HG03097 (cell line): ENCODE data around the gene GYPA.
"Not testable (repeated sequence)": the region's sequence is repeated elsewhere in the genome, so short reads cannot be mapped to it uniquely, and the experiment has no call there.

Source experiments
- ATAC-seq: cut with Tn5 transposase; IDR thresholded peaks from one replicate; pipeline ENCODE4 v1.9.1; 2021; ENCODE audit not compliant: unreplicated experiment, low FRiP score

The GYPA gene

DNA sequence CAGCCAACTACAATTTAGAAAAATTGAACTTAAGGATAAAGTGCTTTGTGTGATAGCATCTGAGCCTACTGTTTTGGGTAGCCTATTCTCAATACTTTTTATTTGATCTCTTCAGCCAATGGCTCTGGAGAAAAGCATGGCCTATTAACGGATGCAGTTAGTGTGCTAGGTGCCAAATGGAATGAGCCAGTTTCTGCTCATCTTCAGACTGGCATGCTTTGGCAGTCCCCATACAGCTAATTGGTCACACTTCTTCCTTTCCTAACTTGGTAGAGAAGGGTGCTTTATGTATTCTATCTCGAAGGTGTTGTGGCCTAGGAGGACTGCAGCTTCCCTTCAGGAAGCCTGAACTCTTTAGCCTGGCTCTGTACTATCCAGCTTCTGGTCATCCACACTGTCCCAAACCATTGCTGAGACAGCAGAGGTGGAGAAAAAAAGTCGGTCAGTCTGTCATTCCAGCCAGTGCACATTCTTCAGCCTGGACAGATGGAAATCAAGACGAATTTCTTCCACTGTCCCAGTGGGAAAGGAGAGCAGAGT is 11.1 kb downstream of the GYPA start:
- not testable (repeated sequence) for ATAC-seq

DNA sequence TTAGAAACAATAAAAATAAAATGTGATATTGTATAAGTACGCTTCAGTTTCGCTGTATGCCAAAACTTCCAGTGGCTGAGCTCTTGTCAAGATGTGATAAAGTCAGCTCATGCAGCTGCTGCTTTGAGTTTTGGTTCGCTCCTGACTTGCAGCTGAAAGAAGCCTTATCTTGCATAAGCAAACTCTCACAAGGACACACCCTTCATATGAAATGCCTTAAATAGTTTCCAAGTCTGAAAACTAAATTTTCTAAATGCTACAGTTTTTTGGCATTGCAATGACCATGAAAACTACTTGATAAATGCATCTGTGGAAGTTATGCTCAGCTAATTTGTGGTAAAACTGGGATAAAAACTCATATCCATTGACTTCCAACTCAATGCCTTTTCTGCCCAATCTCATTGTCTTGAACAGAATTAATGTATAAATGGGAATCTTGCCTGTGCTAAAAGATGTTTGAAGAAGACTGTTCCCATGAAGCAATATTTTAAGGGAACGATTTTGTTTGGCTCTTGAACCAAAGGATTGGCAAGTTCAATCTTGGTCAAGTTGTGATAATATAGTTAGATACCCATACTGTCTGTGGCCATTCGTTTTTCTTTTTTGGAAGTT is 11.7 kb downstream of the GYPA start:
- ATAC-seq, result not testable (repeated sequence)

DNA sequence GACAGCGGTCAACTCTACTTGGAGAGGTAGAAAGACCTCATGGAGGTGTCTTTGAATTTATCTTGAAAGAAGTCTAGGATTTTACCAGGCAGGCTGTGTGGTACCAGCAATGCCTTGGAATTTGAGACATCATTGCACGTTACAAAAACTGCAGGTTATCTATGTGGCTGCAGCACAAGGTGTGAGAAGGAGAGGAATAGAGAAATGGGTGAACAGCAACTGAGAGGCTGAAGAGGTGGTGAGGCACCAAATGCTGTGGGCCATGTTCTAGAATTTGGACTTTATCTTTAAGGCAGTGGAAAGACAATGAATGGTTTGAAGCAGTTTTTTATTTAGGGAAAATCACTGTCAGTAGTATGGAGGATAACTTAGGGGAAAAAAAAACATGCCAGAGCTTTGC is 15.4 kb downstream of the GYPA start:
- ATAC-seq, result not testable (repeated sequence)

DNA sequence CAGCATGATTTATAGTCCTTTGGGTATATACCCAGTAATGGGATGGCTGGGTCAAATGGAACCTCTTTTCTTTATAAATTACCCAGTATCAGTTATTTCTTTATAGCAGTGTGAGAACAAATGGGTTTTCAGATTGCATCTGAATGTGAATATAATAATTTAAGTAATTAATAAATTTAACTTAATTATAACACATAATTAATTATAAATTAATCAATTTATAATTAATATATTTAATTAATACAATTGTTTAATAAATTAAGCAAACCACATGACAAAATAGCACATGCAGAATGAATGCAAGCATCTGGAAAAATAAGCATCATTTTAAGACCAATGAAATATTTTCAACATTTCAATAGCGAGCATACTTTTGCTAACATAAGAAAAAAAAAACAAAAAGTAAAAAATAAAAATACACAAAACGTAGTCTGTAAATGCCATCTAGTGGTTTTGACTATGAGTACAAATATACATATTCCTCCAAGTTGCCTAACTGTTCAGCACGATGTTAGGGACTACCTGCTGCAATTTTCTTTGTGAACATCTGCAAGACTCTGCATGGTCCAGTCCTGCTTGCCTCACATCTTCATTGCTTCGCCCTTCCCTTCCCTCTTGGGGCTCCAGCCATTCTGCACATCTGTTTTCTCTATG is 16.4 kb downstream of the GYPA start:
- ATAC-seq, result not testable (repeated sequence)

DNA sequence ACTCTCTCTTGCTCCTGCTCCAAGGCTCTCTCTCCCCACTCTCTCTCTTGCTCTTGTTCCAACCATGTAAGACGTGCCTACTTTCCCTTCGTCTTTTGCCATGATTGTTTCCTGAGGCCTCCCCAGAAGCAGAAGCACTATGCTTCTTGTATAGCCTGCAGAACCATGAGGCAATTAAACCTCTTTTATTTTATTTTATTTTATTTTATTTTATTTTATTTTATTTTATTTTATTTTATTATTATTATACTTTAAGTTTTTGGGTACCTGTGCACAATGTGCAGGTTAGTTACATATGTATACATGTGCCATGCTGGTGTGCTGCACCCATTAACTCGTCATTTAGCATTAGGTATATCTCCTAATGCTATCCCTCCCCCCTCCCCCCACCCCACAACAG is 17.2 kb downstream of the GYPA start:
- not testable (repeated sequence) for ATAC-seq

DNA sequence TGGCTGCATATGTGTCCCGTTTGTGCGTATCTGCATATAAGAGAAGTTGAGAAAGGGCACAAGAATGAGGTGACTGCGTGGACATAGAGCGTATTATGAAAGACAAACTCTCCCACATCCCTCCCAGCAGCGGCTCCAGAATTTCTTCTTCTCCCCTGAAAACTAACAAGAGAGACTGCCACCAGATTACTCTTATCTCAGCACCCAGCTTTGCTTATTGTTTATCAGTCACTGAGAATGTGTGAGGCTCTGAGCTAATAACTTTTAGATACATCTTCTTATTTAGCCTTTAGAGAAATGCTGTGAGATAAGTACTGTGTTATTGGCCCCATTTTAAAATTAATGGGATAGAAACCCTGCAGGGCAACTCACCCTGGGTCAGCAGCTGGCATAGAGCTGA is 20.8 kb downstream of the GYPA start:
- not testable (repeated sequence) for ATAC-seq

- ATAC-seq, result no peak
Observed at GRCh38 chr4:144115519-144115918, 25.0 kb downstream of the GYPA start.

GRCh38 chr4:144113546-144113945 is 27.0 kb downstream of the GYPA start:
- ATAC-seq, result no peak

GRCh38 chr4:144104509-144105130 is 35.9 kb downstream of the GYPA start:
- ATAC-seq, result no peak

DNA sequence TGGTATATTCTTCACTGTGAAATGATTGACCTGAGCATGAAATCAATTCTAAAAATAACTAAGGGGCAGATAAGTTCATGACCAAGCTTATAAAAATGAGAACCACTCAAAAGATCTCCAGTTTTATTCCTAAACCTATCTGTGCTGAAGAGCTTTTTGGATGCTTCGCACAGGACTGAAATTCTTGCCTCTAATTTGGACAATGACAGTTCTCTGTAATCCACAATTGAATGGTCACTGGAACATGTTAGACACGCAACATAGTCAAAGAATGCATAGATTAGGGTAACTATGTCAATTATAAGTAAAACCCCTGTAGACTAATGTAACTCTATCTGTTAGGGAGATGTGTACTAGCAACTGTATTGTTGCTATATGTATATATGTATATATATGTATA is 42.7 kb downstream of the GYPA start:
- ATAC-seq, result not testable (repeated sequence)

GRCh38 chr4:144093995-144094394 is 46.5 kb downstream of the GYPA start:
- not testable (repeated sequence) for ATAC-seq

- ATAC-seq, result not testable (repeated sequence)
Observed at GRCh38 chr4:144091181-144091580, 49.3 kb downstream of the GYPA start.

- no peak for ATAC-seq
Observed at GRCh38 chr4:144090744-144091143, 49.8 kb downstream of the GYPA start.

DNA sequence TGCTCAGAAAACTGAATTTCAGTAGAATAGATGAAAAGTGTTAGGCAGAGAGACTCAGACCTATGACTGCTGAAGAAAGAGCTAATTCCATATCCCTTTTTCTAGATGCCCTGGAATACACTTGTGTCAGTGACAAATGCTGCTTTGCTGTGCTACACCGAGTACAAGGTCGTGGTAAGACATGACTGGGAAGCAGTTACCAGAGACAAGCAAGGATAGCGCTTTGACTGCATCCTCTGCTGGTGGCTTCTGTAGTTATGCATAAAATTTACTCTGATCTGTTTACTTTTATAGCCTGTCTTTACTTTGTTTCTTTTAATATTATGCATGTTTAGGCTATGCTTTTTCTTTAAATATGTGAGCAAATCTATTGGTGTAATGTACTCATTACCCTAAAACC is 58.5 kb downstream of the GYPA start:
- ATAC-seq, result not testable (repeated sequence)

DNA sequence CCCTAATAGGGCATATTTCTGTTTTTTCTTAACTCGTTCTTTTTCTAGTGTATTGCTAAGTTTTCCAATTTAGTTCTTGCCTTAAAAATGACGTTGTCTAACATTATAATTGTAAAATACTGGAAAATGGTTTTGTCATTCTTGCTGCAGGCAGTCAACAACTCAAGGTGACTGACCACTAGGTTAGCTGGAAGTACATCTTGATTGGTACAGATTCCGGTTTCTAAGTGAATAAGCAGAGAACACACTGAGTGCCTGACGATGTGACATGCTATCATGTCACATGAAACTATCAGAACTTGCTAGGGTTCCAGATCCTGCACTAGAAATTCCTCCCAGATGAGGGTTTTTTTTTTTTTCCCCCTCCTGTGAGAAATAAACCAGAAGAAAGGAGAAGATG is 60.4 kb downstream of the GYPA start:
- ATAC-seq, result not testable (repeated sequence)

DNA sequence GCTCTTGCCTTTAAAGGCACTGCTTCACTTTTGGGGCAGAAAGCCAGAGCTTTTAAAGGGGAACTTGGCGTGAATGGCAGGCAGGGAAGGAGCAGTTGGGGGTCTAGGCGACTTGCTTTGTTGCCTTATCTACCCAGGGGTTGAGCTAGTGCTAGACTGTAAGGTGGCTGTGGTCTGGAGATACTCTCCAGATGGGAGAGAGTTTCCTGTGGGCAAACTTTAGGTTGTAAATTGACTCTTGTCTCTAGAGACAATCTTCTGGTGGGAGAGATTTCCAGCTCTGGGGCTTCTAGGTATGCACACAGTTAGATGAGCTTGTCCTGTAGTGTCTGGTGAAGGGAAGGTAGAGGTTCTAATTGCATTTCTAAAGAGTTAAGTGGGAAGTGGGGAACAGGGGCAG is 61.8 kb downstream of the GYPA start:
- ATAC-seq, result not testable (repeated sequence)

GRCh38 chr4:144061556-144061955 is 79.0 kb downstream of the GYPA start:
- ATAC-seq, result not testable (repeated sequence)

DNA sequence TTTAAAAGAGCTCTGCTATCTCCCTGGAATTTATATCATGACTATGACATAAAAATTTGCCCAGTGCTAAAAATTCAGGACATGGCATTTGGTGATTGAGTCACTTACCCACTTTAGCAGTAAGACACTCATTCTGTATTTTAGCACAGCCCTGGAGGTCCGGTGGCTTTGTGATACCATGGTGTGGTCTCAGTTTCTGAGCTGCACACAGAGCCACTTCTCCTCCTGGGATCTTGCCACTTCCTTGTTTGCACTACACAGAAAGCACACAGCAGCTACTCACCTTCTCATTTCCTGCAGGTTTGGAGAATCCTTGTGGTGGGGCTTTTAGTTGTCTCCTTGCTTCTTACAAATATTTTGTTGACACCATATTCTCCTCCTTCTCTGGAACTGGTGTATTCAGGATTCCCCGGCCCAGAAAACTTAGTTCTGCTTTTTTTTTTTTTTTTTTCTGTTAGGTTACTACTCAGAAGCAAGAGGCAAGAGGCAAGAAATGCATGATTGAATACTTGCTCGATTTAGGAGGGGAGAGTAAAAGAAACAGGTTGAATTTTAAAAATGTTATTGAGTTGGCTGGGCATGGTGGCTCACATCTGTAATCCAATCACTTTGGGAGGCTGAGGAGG is 80.2 kb downstream of the GYPA start:
- not testable (repeated sequence) for ATAC-seq
